DMS114 treated with DMSO at 0.1 percent for 48 hours (cell line): ENCODE measurements around the gene PYGB.

Experiments
- DNase-seq: peaks from one replicate; lab custom pipeline; 2025; ENCODE audit not compliant: unreplicated experiment; lab: John Stamatoyannopoulos, UW

Gene PYGB

DNA sequence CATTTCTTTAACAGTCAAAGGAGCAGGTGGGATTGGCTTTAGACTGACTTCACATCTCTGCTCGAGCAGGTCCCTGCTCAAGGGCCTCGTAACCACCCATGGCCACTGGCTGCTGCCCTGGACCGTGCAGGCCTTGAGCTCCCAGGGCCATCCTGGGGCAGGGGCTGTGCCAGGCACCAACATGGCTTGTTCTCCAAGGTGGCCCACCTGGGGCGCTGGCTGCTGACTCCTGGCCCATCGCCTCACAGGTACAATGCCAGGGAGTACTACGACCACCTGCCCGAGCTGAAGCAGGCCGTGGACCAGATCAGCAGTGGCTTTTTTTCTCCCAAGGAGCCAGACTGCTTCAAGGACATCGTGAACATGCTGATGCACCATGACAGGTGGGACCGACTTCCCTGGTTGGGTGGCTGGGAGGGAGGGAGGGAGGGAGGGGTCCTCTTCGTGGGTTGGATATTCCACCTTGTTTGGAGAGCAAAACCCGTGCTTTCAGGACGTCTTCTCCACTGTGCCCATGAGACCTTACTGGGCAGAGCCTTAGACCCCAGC lies 46.1 kb downstream of the PYGB start:
- DNase-seq = no peak

- DNase-seq = peak; percentile 47
These were observed 46.8 kb downstream of the PYGB start for GRCh38 chr20:25294459-25295385.

GRCh38 chr20:25295386-25296093 lies 47.7 kb downstream of the PYGB start:
- no peak for DNase-seq

DNA sequence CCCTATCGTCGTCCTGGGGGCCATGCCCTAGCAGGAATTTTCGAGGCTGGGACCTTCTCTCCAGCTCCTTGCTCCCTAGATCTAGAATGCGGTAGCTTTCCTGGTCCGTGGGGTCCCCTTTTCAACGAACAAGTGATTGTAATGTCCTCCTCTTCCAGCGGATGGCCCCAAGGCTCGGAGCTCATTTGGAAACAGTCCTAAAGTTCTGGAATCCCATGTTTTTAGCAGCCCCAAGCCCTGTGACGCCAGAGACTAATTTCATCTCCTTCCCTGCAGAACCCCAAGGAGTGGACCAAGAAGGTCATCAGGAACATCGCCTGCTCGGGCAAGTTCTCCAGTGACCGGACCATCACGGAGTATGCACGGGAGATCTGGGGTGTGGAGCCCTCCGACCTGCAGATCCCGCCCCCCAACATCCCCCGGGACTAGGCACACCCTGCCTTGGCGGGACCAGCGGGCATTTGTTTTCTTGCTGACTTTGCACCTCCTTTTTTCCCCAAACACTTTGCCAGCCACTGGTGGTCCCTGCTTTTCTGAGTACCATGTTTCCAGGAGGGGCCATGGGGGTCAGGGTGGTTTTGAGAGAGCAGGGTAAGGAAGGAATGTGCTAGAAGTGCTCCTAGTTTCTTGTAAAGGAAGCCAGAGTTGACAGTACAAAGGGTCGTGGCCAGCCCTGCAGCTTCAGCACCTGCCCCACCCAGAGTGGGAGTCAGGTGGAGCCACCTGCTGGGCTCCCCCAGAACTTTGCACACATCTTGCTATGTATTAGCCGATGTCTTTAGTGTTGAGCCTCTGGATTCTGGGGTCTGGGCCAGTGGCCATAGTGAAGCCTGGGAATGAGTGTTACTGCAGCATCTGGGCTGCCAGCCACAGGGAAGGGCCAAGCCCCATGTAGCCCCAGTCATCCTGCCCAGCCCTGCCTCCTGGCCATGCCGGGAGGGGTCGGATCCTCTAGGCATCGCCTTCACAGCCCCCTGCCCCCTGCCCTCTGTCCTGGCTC lies 48.5 kb downstream of the PYGB start:
- no peak for DNase-seq

DNA sequence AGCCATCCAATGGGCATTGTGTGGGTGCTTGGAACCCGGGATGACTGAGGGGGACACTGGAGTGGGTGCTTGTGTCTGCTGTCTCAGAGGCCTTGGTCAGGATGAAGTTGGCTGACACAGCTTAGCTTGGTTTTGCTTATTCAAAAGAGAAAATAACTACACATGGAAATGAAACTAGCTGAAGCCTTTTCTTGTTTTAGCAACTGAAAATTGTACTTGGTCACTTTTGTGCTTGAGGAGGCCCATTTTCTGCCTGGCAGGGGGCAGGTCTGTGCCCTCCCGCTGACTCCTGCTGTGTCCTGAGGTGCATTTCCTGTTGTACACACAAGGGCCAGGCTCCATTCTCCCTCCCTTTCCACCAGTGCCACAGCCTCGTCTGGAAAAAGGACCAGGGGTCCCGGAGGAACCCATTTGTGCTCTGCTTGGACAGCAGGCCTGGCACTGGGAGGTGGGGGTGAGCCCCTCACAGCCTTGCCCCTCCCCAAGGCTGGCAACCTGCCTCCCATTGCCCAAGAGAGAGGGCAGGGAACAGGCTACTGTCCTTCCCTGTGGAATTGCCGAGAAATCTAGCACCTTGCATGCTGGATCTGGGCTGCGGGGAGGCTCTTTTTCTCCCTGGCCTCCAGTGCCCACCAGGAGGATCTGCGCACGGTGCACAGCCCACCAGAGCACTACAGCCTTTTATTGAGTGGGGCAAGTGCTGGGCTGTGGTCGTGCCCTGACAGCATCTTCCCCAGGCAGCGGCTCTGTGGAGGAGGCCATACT lies 49.4 kb downstream of the PYGB start:
- no peak for DNase-seq

DNA sequence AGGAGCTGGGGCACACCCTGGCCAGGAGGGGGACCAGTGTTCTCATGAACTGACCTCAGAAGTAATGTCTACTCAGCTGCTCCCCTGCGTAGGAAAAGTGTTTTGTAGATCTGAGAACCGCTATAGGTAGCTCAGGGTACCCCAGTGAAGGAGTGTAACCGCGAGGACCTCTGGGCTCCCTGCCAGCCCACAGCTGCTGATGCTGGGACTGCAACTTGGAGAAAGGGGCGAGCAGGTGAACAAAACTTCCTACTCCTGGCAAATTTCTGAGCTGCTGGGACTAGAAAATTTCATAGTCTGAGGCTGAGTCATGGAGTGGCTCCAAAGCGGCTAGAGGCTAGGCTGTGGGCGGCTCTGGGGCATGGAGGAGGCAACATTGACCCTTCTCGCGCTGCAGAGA lies 51.9 kb downstream of the PYGB start:
- no peak for DNase-seq

DNA sequence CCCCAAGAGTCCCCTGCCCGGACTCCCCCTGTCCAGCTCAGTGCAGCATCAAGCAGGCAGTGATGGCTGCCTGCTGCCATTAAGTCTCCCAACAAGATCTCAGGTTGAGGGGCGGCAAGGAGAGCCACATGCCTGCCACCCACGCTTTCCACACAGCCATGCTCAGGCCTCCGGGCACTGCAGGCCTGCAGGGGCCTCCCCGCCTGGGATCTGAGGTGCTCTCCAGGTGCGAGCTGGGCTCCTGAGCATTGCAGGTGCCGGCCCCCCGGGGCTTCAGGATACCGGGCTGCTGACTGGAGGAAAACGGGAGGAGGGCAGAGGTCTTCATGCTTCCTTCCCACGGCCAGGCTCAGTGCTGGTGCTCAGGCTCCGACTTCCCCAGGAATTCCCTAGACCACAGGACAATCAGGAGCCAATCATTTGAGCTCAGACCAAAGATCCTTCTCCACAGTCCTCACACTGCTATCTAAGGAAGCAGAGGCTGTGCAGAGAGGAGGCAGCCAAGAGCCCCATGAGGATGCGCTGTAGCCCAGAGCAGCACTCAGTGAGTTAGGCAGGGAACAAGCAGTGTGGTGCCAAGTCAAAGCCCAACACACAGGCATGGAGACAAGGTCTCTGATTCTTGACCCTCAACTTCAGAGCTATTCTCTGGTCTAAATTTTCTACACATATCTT lies 52.7 kb downstream of the PYGB start:
- no peak for DNase-seq

DNA sequence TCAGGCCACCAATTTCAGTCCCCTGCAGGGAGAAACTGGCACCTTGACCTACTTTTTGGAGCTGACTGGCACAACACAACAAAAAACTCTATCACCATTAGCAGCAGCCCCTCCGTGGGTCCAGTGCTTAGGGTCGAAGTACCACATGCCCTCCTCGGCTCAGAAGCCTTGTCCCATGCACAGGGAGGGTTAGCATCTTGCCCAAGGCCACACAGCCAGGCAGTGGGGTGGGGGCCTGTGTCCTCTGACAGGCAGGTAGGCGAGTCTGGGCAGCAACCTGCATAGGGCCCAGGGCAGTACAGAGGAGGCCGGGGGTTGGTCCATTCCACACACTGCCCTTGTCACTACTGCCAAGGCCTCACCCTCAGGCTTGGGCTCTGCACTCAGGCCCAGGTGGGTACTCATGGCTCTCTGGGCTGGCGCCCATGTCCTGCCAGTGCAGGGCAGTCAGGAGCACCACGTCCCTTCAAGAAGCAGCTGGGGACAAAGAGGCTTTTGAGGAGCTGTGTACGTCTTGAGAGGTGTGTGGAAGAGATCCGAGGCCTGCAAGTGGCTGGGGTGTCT lies 53.6 kb downstream of the PYGB start:
- no peak for DNase-seq

GRCh38 chr20:25302596-25302995 lies 54.7 kb downstream of the PYGB start:
- no peak for DNase-seq

- no peak for DNase-seq
These were observed 55.6 kb downstream of the PYGB start for GRCh38 chr20:25303292-25304024.

- no peak for DNase-seq
These were observed 56.2 kb downstream of the PYGB start for GRCh38 chr20:25304025-25304549.

- DNase-seq = no peak
These were observed 59.4 kb downstream of the PYGB start for GRCh38 chr20:25306991-25307903.

DNA sequence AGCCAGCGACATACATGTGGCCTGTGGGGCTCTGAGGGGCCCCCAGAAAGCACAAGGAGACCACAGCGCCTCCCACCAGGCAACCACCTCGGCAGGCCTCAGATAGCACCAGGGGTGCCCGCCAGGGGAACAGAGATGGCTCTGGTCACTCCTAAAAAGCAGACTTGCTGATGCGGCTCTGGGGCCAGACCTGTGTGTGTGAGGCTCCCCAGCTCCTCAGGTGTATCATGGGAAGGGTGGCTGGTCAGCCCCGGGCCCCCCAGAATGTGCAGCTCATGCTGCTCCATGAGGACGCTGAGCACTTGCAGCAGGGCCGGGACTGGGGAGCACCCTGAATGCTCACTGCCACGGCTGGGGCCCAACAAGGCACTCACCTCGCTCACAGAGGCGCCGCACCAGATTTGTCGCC lies 60.2 kb downstream of the PYGB start:
- no peak for DNase-seq

- no peak for DNase-seq
These were observed 60.9 kb downstream of the PYGB start for GRCh38 chr20:25308671-25309394.

DNA sequence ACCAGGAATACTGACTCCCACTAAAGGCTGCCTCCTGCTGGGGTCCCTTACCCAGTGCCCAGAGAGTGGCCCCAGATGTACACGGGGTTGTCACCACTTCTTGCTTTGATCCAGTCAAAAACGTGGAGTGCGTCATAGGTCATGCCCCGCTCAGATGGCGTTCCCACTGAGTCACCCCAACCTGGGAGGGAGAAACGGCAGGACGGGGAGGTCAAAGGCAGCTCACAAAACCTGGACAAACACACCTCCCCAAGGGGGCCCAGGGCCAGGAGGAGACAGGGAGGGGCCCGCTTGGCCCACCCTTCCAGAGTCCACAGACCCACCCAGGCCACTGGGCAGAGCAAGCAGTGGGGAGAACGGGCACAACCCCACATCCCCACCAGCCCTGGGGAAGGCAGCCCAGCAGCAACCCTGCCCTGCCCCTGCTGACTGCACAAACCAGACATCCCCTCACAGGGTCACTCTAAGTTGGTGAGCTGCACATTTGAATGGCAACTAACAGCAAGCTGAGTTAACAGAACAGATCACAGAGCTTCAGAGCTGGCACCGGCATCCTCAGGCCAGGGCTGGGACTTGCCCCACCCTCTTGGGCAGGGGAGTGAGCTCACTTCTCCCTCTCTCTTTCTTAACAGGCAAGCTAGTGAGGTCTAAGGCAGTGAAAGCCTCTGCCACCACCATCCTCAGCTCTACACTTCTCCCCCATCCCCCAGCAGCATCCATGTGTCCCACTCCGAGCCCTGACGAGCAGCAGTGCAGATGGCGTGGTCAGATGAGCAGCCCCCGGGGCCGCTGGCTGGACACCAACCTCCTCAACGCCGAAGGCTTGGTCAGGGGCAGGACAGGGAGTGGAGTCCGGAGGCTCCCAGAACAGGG lies 61.7 kb downstream of the PYGB start:
- DNase-seq = no peak
